Peyer's patch (tissue), 4 donors: ENCODE measurements around the gene CRK. TPM values are rescaled to one million over a fixed set of nuclear protein-coding genes. Genes with fewer than 3 reads are reported as not detected.

Experiments
- DNase-seq, 3 donors: peaks; one replicate each; pipeline ENCODE4 v3.0.0-alpha.2; 2017 to 2019
- H3K27ac ChIP-seq, 4 donors: fragments of 200-600 bp; sonication (generic); one replicate each; pipeline ENCODE4 v1.5.1; 2016 to 2019
- H3K27me3 ChIP-seq, 2 donors: fragments of 200-600 bp; sonication (generic); one replicate each; pipeline ENCODE4 v1.5.1; 2019
- H3K36me3 ChIP-seq, 3 donors: fragments of 200-600 bp; sonication (generic); one replicate each; pipeline ENCODE4 v1.5.1; 2016 to 2019
- H3K4me1 ChIP-seq, 4 donors: fragments of 200-600 bp; sonication (generic); one replicate each; pipeline ENCODE4 v1.5.1; 2016 to 2019
- H3K4me3 ChIP-seq, 4 donors: fragments of 200-600 bp; sonication (generic); 1 replicate in 3 of 4; 2 replicates in 1 of 4; pipeline ENCODE4 v1.5.1; 2016 to 2019; ENCODE audit warnings: mild to moderate bottlenecking in 1 of 4
- H3K9me3 ChIP-seq, 4 donors: fragments of 200-600 bp; sonication (generic); one replicate each; pipeline ENCODE4 v1.5.1; 2016 to 2019; ENCODE audit warnings: mild to moderate bottlenecking in 1 of 4
- CTCF ChIP-seq, 6 experiments: fragments of 450-650 bp in 4 of 6; fragments of 200-600 bp in 2 of 6; sonication (generic) in 1 of 6; IDR thresholded peaks; one replicate each; pipeline ENCODE4 v1.5.1; 2017 to 2019; ENCODE audit warnings: antibody characterized with exemption in 6 of 6, mild to moderate bottlenecking in 3 of 6, moderate library complexity in 1 of 6
- POLR2A ChIP-seq, 2 donors: fragments of 450-650 bp; IDR thresholded peaks; one replicate each; pipeline ENCODE4 v1.5.1; 2017; ENCODE audit warnings: antibody characterized with exemption in 2 of 2, mild to moderate bottlenecking in 2 of 2, moderate library complexity in 2 of 2
- total RNA-seq, 4 donors: library from RNA; depleted of rRNA; stranded (reverse); fragments of >200 nt; gene quantifications; one replicate each; pipeline ENCODE4 v1.1.0, GENCODE V29; 2016

The CRK gene
- total RNA-seq, 4 donors from 2014 or later: 33.0 to 66.2 (median 59.5) TPM

GRCh38 chr17:1469231-1469852, 13.3 kb upstream of the CRK start:
- TF ChIP-seq POLR2A (IDR thresholded peaks at IDR 0.05) (no peak), CTCF (IDR thresholded peaks at IDR 0.05) (no peak)
- no peaks in the 10 kb centered on the region for H3K9me3 ChIP-seq
- H3K4me1 ChIP-seq: no peaks in the 10 kb centered on the region
- H3K36me3 ChIP-seq: peaks cover 0 to 92% (median 0%) of the 10 kb centered on the region in 3 donors
- H3K27ac ChIP-seq: no peak overlapping the region
- no peaks in the 10 kb centered on the region for H3K27me3 ChIP-seq
- H3K4me3 ChIP-seq: no peak overlapping the region
- DNase-seq: no peak

- H3K9me3 ChIP-seq: no peaks in the 10 kb centered on the region
- H3K4me3 ChIP-seq: no peak overlapping the region
- H3K27me3 ChIP-seq: no peaks in the 10 kb centered on the region
- DNase-seq: peak in 1 of 3 donors; percentile 73
- H3K36me3 ChIP-seq: peaks cover 0 to 91% (median 0%) of the 10 kb centered on the region in 3 donors
- H3K27ac ChIP-seq: no peak overlapping the region
- H3K4me1 ChIP-seq: peaks cover 0 to 6% (median 6%) of the 10 kb centered on the region in 4 donors
- no peak for TF ChIP-seq POLR2A (IDR thresholded peaks at IDR 0.05)
- no peak for TF ChIP-seq CTCF (IDR thresholded peaks at IDR 0.05)
Observed at GRCh38 chr17:1467898-1468492, 12.0 kb upstream of the CRK start.

GRCh38 chr17:1467258-1467657, 11.2 kb upstream of the CRK start:
- TF ChIP-seq CTCF (IDR thresholded peaks at IDR 0.05) (no peak), POLR2A (IDR thresholded peaks at IDR 0.05) (no peak)
- Histone ChIP-seq H3K27me3 (no peaks in the 10 kb centered on the region), H3K4me3 (no peak overlapping the region), H3K36me3 (peaks cover 0 to 83% (median 0%) of the 10 kb centered on the region in 3 donors), H3K27ac (no peak overlapping the region), H3K4me1 (peaks cover 0 to 14% (median 11%) of the 10 kb centered on the region in 4 donors), H3K9me3 (no peaks in the 10 kb centered on the region)
- DNase-seq: no peak

- no peak for DNase-seq
- no peaks in the 10 kb centered on the region for H3K27me3 ChIP-seq
- peaks cover 0 to 53% (median 0%) of the 10 kb centered on the region in 3 donors for H3K36me3 ChIP-seq
Observed at GRCh38 chr17:1464186-1464585, 8.2 kb upstream of the CRK start.

More at GRCh38 chr17:1464186-1464585, 8.2 kb upstream of the CRK start:
- Histone ChIP-seq H3K27ac (no peak overlapping the region), H3K4me3 (no peak overlapping the region), H3K4me1 (peaks cover 0 to 34% (median 11%) of the 10 kb centered on the region in 4 donors), H3K9me3 (no peaks in the 10 kb centered on the region)
- TF ChIP-seq CTCF (IDR thresholded peaks at IDR 0.05) (no peak), POLR2A (IDR thresholded peaks at IDR 0.05) (no peak)
